ACHN (cell line): ENCODE results near the gene MEGF6.

Experiments used
- DNase-seq: peaks from one replicate; pipeline ENCODE4 v3.0.0-alpha.2; 2015
- in situ Hi-C: cut with HindIII; loops from 2 replicates; pipeline ENCODE4 v1.10.0; 2017; ENCODE audit warnings: low sequenced_read_pairs, low pct_ligation_motif_present, low pct_unique_long_range_greater_than_20kb

Gene MEGF6

GRCh38 chr1:3522112-3522511 lies 89.2 kb downstream of the MEGF6 start:
- DNase-seq: no peak
- in situ Hi-C loops: no loop called here

- DNase-seq: no peak
- in situ Hi-C loops: no loop called here
These were observed 89.9 kb downstream of the MEGF6 start for GRCh38 chr1:3521426-3521825.

GRCh38 chr1:3520419-3521378 lies 90.6 kb downstream of the MEGF6 start:
- in situ Hi-C loops: no loop called here
- DNase-seq: no peak

- in situ Hi-C loops: no loop called here
- DNase-seq: no peak
These were observed 91.9 kb downstream of the MEGF6 start for GRCh38 chr1:3519301-3519885.

- DNase-seq: no peak
- in situ Hi-C loops: no loop called here
These were observed 92.6 kb downstream of the MEGF6 start for GRCh38 chr1:3518756-3519155.

GRCh38 chr1:3518256-3518655 lies 93.1 kb downstream of the MEGF6 start:
- in situ Hi-C loops: no loop called here
- no peak for DNase-seq

GRCh38 chr1:3516911-3517675 lies 94.2 kb downstream of the MEGF6 start:
- in situ Hi-C loops: no loop called here

GRCh38 chr1:3516481-3516869 lies 94.8 kb downstream of the MEGF6 start:
- no peak for DNase-seq
- in situ Hi-C loops: no loop called here

More at GRCh38 chr1:3516911-3517675, 94.2 kb downstream of the MEGF6 start:
- DNase-seq: no peak

GRCh38 chr1:3515774-3516480 lies 95.4 kb downstream of the MEGF6 start:
- no peak for DNase-seq
- in situ Hi-C loops: no loop called here

- no peak for DNase-seq
- in situ Hi-C loops: no loop called here
These were observed 96.0 kb downstream of the MEGF6 start for GRCh38 chr1:3515272-3515671.

- in situ Hi-C loops: no loop called here
- DNase-seq: no peak
These were observed 96.9 kb downstream of the MEGF6 start for GRCh38 chr1:3514404-3514803.

GRCh38 chr1:3511856-3512255 lies 99.5 kb downstream of the MEGF6 start:
- in situ Hi-C loops: no loop called here

GRCh38 chr1:3511306-3511705 lies 100.0 kb downstream of the MEGF6 start:
- in situ Hi-C loops: no loop called here
- DNase-seq: no peak

More at GRCh38 chr1:3511856-3512255, 99.5 kb downstream of the MEGF6 start:
- DNase-seq: no peak

GRCh38 chr1:3510956-3511250 lies 100.4 kb downstream of the MEGF6 start:
- in situ Hi-C loops: no loop called here
- DNase-seq: no peak

GRCh38 chr1:3510136-3510955 lies 101.0 kb downstream of the MEGF6 start:
- DNase-seq: no peak
- in situ Hi-C loops: no loop called here

- DNase-seq: no peak
- in situ Hi-C loops: no loop called here
These were observed 101.6 kb downstream of the MEGF6 start for GRCh38 chr1:3509721-3510120.

GRCh38 chr1:3508757-3509415 lies 102.4 kb downstream of the MEGF6 start:
- no peak for DNase-seq
- in situ Hi-C loops: no loop called here
